Measurements from ENCODE around the gene IQCF2.
"Not testable (repeated sequence)": the region's sequence is repeated elsewhere in the genome, so short reads cannot be mapped to it uniquely, and the experiment has no call there.

IQCF2 gene

GRCh38 chr3:51868896-51869295 lies 7.5 kb downstream of the IQCF2 start:
- not testable (repeated sequence) for H3K4me3 Mint-ChIP-seq; H3K4me1 Mint-ChIP-seq (ENCODE audit: low read depth); H3K27ac Mint-ChIP-seq; H3K36me3 Mint-ChIP-seq; H3K27me3 Mint-ChIP-seq; H3K9me3 Mint-ChIP-seq (ENCODE audit: low read depth)

DNA sequence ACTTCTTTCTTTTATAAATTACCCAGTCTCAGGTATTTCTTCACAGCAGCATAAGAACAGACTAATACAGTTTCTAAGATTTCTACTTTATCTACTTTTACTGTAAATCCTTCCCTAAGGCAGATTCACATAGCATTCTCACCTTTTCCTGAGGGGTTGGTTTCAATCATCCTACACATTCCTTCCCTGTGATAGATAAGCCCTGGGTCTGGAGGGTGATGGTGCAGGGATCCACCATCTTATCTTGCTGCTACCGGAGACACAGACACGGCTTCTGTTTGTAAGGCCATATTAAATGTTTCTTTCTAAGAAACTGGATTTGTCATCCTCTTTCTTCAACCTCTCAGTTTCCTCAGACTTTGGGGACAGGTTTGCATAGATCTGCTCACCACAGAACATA lies 7.9 kb downstream of the IQCF2 start:
- peaks cover 4% of the 10 kb centered on the region for H3K27me3 Mint-ChIP-seq
- no peaks in the 10 kb centered on the region for H3K36me3 Mint-ChIP-seq
- H3K9me3 Mint-ChIP-seq (ENCODE audit: low read depth): no peaks in the 10 kb centered on the region
- no peaks in the 10 kb centered on the region for H3K4me1 Mint-ChIP-seq (ENCODE audit: low read depth)
- no peak overlapping the region for H3K4me3 Mint-ChIP-seq
- H3K27ac Mint-ChIP-seq: no peak overlapping the region

DNA sequence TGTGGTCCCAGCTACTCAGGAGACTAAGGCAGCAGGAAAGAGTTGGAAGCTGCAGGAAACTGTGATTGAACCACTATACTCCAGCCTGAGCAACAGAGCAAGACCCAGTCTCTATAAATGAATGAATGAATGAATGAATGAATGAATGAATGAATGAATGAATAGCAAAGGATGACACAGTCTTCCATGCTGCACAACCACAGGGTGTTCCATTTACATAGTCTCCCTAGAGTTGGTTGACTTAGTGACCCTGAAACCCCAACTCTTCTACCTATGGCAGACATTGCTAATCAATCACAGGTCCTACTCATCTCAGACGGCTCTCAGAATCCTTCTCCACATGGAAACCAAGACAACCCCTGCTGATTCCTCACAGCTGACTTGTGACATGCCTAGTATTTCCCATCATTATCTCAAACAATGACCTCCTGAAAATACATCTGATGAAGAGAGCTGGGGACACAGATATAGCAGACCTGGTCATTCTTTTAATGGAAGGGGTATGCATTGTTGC lies 11.9 kb downstream of the IQCF2 start:
- Mint-ChIP-seq H3K4me3 (no peak overlapping the region), H3K4me1 (ENCODE audit: low read depth) (peaks cover 2% of the 10 kb centered on the region), H3K9me3 (ENCODE audit: low read depth) (no peaks in the 10 kb centered on the region), H3K36me3 (no peaks in the 10 kb centered on the region), H3K27me3 (peaks cover 4% of the 10 kb centered on the region), H3K27ac (no peak overlapping the region)

GRCh38 chr3:51873876-51874275 lies 12.5 kb downstream of the IQCF2 start:
- Mint-ChIP-seq H3K4me1 (ENCODE audit: low read depth) (peaks cover 2% of the 10 kb centered on the region), H3K27me3 (peaks cover 4% of the 10 kb centered on the region), H3K9me3 (ENCODE audit: low read depth) (no peaks in the 10 kb centered on the region), H3K27ac (no peak overlapping the region), H3K36me3 (no peaks in the 10 kb centered on the region), H3K4me3 (no peak overlapping the region)

DNA sequence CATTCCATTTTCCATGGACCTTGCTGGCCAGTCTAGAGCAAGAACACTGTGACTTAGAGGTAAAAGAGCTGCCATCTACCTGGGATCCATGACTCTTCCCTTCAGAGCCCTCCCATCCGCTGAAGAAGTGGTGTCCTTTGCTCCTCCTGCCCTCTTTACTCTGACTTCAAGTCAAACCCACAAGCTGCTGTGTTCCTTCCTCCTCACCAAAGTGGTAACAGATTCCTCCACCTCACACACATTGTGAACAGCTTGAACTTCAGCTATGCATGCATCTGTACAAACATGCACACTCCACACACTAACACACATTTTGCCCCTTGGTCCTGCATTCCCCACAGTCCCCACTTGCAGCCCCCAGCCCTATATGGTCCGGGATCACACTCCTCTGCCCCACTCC lies 13.0 kb downstream of the IQCF2 start:
- Mint-ChIP-seq H3K4me3 (no peak overlapping the region), H3K27me3 (peaks cover 4% of the 10 kb centered on the region), H3K4me1 (ENCODE audit: low read depth) (peaks cover 2% of the 10 kb centered on the region), H3K27ac (no peak overlapping the region), H3K9me3 (ENCODE audit: low read depth) (no peaks in the 10 kb centered on the region), H3K36me3 (no peaks in the 10 kb centered on the region)

- H3K27me3 Mint-ChIP-seq: peaks cover 5% of the 10 kb centered on the region
- H3K4me1 Mint-ChIP-seq (ENCODE audit: low read depth): peaks cover 2% of the 10 kb centered on the region
- no peak overlapping the region for H3K27ac Mint-ChIP-seq
- H3K36me3 Mint-ChIP-seq: no peaks in the 10 kb centered on the region
- no peaks in the 10 kb centered on the region for H3K9me3 Mint-ChIP-seq (ENCODE audit: low read depth)
- no peak overlapping the region for H3K4me3 Mint-ChIP-seq
Measured at GRCh38 chr3:51874889-51875288, 13.5 kb downstream of the IQCF2 start.

GRCh38 chr3:51875501-51875900 lies 14.1 kb downstream of the IQCF2 start, which contains the start of gene IQCF5:
Gene IQCF5 (minus strand): TSS chr3:51875601. CDS start chr3:51875531, 70 bp downstream.
- H3K27ac Mint-ChIP-seq: no peak within 1 kb of the TSS
- H3K9me3 Mint-ChIP-seq (ENCODE audit: low read depth): no peaks in the 10 kb centered on the region
- peaks cover 10% of the 10 kb centered on the region for H3K27me3 Mint-ChIP-seq
- no peaks in the 10 kb centered on the region for H3K36me3 Mint-ChIP-seq
- peaks cover 2% of the 10 kb centered on the region for H3K4me1 Mint-ChIP-seq (ENCODE audit: low read depth)
- H3K4me3 Mint-ChIP-seq: no peak within 1 kb of the TSS

DNA sequence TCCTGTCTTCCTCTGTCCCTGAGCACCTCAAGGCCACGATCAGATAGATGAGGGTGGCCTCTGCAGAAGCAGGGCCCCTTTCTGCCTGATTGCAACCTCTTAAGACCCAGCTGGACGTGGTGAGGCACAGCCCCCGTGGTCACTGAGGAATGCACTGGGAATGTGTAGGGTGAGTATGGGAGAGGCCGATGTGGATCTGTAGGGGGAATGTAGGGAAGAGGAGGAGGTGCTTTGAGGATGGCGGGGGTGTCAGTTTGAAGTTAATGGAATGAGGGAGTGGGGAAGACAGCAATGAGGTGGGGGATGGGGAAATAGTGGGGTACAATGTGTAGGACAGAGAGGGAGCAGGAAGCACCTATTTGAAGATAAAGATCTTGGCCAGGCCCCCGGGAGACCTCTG lies 14.8 kb downstream of the IQCF2 start:
- Mint-ChIP-seq H3K4me1 (ENCODE audit: low read depth) (peaks cover 2% of the 10 kb centered on the region), H3K27me3 (peaks cover 10% of the 10 kb centered on the region), H3K27ac (no peak overlapping the region), H3K9me3 (ENCODE audit: low read depth) (no peaks in the 10 kb centered on the region), H3K36me3 (no peaks in the 10 kb centered on the region), H3K4me3 (no peak overlapping the region)

DNA sequence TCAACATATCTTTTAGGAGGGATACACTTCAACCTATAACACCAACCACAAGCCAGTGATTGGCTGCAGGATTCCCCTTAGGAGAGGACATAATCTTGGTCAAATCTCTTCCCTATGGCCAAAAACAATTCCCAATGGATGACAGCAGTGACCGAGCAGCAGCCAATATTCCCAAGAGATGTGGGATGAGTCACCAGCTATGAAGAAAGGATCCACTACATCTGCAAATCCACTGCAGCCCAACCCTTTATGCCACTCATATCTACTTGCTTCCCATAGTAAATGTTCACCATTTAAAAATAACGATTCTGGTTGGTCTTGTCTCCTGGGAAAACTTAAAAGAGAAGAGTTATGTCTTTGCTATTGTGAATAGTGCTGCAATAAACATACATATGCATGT lies 18.5 kb downstream of the IQCF2 start:
- peaks cover 10% of the 10 kb centered on the region for H3K27me3 Mint-ChIP-seq

DNA sequence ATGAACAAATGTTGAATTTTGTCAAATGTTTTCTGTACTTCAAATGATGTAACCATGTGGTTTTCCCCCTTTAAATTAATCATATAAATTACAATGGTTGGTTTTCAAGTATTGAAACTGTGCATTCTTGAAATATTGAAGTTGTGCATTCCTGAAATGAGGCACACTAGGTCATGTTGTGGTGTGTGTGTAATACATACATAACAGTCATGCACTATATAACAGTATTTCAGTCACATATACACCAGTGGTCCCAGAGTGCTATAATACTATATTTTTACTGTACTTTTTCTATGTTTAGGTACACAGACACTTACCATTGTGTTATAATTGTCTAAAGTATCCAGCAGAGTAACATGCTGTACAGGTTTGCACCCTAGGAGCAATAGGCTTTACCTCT lies 25.0 kb downstream of the IQCF2 start:
- no peak overlapping the region for H3K4me3 Mint-ChIP-seq
- no peaks in the 10 kb centered on the region for H3K36me3 Mint-ChIP-seq
- H3K27ac Mint-ChIP-seq: no peak overlapping the region
- H3K27me3 Mint-ChIP-seq: no peaks in the 10 kb centered on the region
- no peaks in the 10 kb centered on the region for H3K9me3 Mint-ChIP-seq (ENCODE audit: low read depth)
- H3K4me1 Mint-ChIP-seq (ENCODE audit: low read depth): peaks cover 6% of the 10 kb centered on the region

More for the DNA sequence above, 18.5 kb downstream of the IQCF2 start:
- Mint-ChIP-seq H3K9me3 (ENCODE audit: low read depth) (no peaks in the 10 kb centered on the region), H3K36me3 (no peaks in the 10 kb centered on the region), H3K27ac (no peak overlapping the region), H3K4me3 (no peak overlapping the region), H3K4me1 (ENCODE audit: low read depth) (no peaks in the 10 kb centered on the region)

- no peak overlapping the region for H3K4me3 Mint-ChIP-seq
Measured at GRCh38 chr3:51887620-51888019, 26.2 kb downstream of the IQCF2 start.

GRCh38 chr3:51888463-51889105 lies 27.2 kb downstream of the IQCF2 start:
- Mint-ChIP-seq H3K27ac (no peak overlapping the region), H3K27me3 (no peaks in the 10 kb centered on the region), H3K9me3 (ENCODE audit: low read depth) (no peaks in the 10 kb centered on the region), H3K36me3 (no peaks in the 10 kb centered on the region), H3K4me1 (ENCODE audit: low read depth) (peaks cover 12% of the 10 kb centered on the region), H3K4me3 (no peak overlapping the region)

More at GRCh38 chr3:51887620-51888019, 26.2 kb downstream of the IQCF2 start:
- Mint-ChIP-seq H3K4me1 (ENCODE audit: low read depth) (peaks cover 12% of the 10 kb centered on the region), H3K27ac (no peak overlapping the region), H3K27me3 (no peaks in the 10 kb centered on the region), H3K36me3 (no peaks in the 10 kb centered on the region), H3K9me3 (ENCODE audit: low read depth) (no peaks in the 10 kb centered on the region)

GRCh38 chr3:51891242-51892039 lies 30.0 kb downstream of the IQCF2 start:
- H3K4me1 Mint-ChIP-seq (ENCODE audit: low read depth): peaks cover 12% of the 10 kb centered on the region
- H3K27ac Mint-ChIP-seq: no peak overlapping the region
- peaks cover 2% of the 10 kb centered on the region for H3K27me3 Mint-ChIP-seq
- H3K36me3 Mint-ChIP-seq: no peaks in the 10 kb centered on the region
- H3K4me3 Mint-ChIP-seq: no peak overlapping the region
- H3K9me3 Mint-ChIP-seq (ENCODE audit: low read depth): no peaks in the 10 kb centered on the region

GRCh38 chr3:51894391-51894790 lies 33.0 kb downstream of the IQCF2 start:
- Mint-ChIP-seq H3K4me3 (no peak overlapping the region), H3K4me1 (ENCODE audit: low read depth) (peaks cover 12% of the 10 kb centered on the region), H3K36me3 (no peaks in the 10 kb centered on the region), H3K9me3 (ENCODE audit: low read depth) (no peaks in the 10 kb centered on the region), H3K27me3 (peaks cover 15% of the 10 kb centered on the region), H3K27ac (no peak overlapping the region)

DNA sequence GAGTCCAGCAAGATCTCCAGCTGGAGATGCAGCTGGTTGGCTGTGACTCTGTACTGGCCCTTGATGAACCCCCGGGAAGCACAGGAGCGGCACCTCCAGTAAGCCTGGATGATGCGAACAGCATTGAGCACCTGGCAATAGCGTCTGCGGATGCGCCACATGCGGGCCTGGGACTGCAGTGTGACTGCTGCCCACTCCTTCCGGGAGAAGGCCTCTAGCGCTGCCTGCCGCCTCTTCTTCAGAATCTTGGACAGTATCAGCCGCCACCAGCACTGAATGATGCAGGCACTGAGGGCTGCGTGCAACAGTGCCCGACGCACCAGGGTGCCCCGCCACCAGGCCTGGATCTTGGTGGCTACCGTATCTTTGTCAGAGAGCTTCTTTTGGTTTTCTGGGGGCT lies 33.5 kb downstream of the IQCF2 start:
- H3K27ac Mint-ChIP-seq: no peak overlapping the region
- peaks cover 17% of the 10 kb centered on the region for H3K27me3 Mint-ChIP-seq
- peaks cover 12% of the 10 kb centered on the region for H3K4me1 Mint-ChIP-seq (ENCODE audit: low read depth)
- no peaks in the 10 kb centered on the region for H3K36me3 Mint-ChIP-seq
- no peak overlapping the region for H3K4me3 Mint-ChIP-seq
- H3K9me3 Mint-ChIP-seq (ENCODE audit: low read depth): no peaks in the 10 kb centered on the region
